ENCODE measurements around the gene INO80D. TPM values are rescaled to one million over a fixed set of nuclear protein-coding genes. Genes with fewer than 3 reads are reported as not detected.

INO80D gene
- total and polyA plus RNA-seq, 2 of the 13 experiments (the other 11 are each of a cell fraction or from before 2014, with no cell fraction given): 7.6 to 7.9 TPM

DNA sequence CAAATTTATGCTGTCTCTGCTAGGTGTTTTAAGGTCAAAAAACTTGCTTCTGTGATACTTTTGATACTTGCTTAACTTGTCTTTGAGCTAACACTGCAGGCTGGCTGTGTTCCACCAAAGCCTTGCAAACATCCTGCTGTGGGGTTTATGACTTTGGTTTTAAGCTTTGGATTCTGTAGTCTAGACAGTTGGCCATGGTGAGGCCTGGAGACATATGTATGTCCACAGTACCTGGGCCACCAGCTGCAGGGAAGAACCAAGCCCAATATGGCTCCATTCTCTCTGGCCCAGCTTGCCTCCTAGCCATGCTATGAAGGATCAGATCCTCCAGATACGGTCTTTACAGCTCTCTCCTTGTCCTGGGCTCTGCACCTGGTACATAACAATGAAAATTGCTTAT lies 113.9 kb downstream of the INO80D start (continued):
- TF ChIP-seq SMARCE1 (IDR thresholded peaks at IDR 0.05; ENCODE audit: borderline replicate concordance): no peak
- TF ChIP-seq, protein P1, sequence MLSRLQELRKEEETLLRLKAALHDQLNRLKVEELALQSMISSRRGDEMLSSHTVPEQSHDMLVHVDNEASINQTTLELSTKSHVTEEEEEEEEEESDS (CRISPR knock-in tag; IDR thresholded peaks at IDR 0.05; ENCODE audit: borderline replicate concordance): no peak
- TF ChIP-seq POLR2AphosphoS2 (IDR thresholded peaks at IDR 0.05; ENCODE audit: low read depth, low read length): no peak
- no peak for TF ChIP-seq DMAP1 (CRISPR knock-in tag; IDR thresholded peaks at IDR 0.05)
- 0 out of 2 replicates have a peak, but pooled peaks have one; percentile 18 for TF ChIP-seq CEBPG (CRISPR knock-in tag; IDR thresholded peaks at IDR 0.05)
- TF ChIP-seq HMG20B (CRISPR knock-in tag; conservative IDR thresholded peaks at IDR 0.05): no peak
- TF ChIP-seq, protein P2, sequence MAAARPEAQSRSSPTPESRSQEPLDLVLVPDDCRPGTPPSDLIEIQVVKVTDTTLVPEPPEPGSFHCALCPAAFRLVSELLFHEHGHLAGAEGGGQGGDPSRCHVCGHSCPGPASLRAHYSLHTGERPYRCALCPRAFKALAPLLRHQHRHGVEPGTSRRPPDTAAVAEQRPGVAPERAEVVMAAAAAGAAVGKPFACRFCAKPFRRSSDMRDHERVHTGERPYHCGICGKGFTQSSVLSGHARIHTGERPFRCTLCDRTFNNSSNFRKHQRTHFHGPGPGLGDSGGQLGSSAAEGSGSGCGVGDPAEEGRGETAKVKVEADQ (CRISPR knock-in tag; IDR thresholded peaks at IDR 0.05; ENCODE audit: borderline replicate concordance): peak; percentile 73; the same call in 1 of the 2 replicates
- peak; percentile 63; the same call in 1 of the 2 replicates for TF ChIP-seq ZFX (CRISPR knock-in tag; IDR thresholded peaks at IDR 0.05; ENCODE audit: low read depth)
- 0 out of 2 replicates have a peak, but pooled peaks have one; percentile 8 for TF ChIP-seq FOSL2 (CRISPR knock-in tag; IDR thresholded peaks at IDR 0.05)
- no peak for TF ChIP-seq KDM6A (CRISPR knock-in tag; IDR thresholded peaks at IDR 0.05; ENCODE audit: low read depth)
- TF ChIP-seq, protein P3, sequence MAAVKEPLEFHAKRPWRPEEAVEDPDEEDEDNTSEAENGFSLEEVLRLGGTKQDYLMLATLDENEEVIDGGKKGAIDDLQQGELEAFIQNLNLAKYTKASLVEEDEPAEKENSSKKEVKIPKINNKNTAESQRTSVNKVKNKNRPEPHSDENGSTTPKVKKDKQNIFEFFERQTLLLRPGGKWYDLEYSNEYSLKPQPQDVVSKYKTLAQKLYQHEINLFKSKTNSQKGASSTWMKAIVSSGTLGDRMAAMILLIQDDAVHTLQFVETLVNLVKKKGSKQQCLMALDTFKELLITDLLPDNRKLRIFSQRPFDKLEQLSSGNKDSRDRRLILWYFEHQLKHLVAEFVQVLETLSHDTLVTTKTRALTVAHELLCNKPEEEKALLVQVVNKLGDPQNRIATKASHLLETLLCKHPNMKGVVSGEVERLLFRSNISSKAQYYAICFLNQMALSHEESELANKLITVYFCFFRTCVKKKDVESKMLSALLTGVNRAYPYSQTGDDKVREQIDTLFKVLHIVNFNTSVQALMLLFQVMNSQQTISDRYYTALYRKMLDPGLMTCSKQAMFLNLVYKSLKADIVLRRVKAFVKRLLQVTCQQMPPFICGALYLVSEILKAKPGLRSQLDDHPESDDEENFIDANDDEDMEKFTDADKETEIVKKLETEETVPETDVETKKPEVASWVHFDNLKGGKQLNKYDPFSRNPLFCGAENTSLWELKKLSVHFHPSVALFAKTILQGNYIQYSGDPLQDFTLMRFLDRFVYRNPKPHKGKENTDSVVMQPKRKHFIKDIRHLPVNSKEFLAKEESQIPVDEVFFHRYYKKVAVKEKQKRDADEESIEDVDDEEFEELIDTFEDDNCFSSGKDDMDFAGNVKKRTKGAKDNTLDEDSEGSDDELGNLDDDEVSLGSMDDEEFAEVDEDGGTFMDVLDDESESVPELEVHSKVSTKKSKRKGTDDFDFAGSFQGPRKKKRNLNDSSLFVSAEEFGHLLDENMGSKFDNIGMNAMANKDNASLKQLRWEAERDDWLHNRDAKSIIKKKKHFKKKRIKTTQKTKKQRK (IDR thresholded peaks at IDR 0.05; ENCODE audit: low read length): no peak
- TF ChIP-seq TMF1 (CRISPR knock-in tag; IDR thresholded peaks at IDR 0.05; ENCODE audit: low read depth): no peak
- no peak; the same call in 1 of the 2 replicates for TF ChIP-seq EHMT2 (IDR thresholded peaks at IDR 0.05; ENCODE audit: borderline replicate concordance, low read depth, low read length)
- TF ChIP-seq, protein P4, sequence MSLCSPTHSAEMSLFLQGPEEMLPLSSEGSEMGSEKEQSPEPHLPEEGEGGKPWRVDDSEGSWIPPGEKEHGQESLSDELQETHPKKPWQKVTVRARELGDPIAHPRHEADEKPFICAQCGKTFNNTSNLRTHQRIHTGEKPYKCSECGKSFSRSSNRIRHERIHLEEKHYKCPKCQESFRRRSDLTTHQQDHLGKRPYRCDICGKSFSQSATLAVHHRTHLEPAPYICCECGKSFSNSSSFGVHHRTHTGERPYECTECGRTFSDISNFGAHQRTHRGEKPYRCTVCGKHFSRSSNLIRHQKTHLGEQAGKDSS (CRISPR knock-in tag; IDR thresholded peaks at IDR 0.05; ENCODE audit: borderline replicate concordance, low read depth): no peak
- TF ChIP-seq ZNF44 (CRISPR knock-in tag; IDR thresholded peaks at IDR 0.05): peak; percentile 75; the same call in 1 of the 2 replicates
- TF ChIP-seq, protein P5, sequence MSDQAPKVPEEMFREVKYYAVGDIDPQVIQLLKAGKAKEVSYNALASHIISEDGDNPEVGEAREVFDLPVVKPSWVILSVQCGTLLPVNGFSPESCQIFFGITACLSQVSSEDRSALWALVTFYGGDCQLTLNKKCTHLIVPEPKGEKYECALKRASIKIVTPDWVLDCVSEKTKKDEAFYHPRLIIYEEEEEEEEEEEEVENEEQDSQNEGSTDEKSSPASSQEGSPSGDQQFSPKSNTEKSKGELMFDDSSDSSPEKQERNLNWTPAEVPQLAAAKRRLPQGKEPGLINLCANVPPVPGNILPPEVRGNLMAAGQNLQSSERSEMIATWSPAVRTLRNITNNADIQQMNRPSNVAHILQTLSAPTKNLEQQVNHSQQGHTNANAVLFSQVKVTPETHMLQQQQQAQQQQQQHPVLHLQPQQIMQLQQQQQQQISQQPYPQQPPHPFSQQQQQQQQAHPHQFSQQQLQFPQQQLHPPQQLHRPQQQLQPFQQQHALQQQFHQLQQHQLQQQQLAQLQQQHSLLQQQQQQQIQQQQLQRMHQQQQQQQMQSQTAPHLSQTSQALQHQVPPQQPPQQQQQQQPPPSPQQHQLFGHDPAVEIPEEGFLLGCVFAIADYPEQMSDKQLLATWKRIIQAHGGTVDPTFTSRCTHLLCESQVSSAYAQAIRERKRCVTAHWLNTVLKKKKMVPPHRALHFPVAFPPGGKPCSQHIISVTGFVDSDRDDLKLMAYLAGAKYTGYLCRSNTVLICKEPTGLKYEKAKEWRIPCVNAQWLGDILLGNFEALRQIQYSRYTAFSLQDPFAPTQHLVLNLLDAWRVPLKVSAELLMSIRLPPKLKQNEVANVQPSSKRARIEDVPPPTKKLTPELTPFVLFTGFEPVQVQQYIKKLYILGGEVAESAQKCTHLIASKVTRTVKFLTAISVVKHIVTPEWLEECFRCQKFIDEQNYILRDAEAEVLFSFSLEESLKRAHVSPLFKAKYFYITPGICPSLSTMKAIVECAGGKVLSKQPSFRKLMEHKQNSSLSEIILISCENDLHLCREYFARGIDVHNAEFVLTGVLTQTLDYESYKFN (CRISPR knock-in tag; conservative IDR thresholded peaks at IDR 0.05): peak; percentile 25; the same call in 1 of the 2 replicates
- TF ChIP-seq ZNF136 (CRISPR knock-in tag; IDR thresholded peaks at IDR 0.05; ENCODE audit: low read depth): peak; percentile 68; the same call in 1 of the 2 replicates
- no peak for TF ChIP-seq ZNF567 (CRISPR knock-in tag; IDR thresholded peaks at IDR 0.05; ENCODE audit: borderline replicate concordance)
- TF ChIP-seq ATRX (CRISPR knock-in tag; IDR thresholded peaks at IDR 0.05; ENCODE audit: borderline replicate concordance): no peak
- no peak for TF ChIP-seq SIX1 (CRISPR knock-in tag; IDR thresholded peaks at IDR 0.05; ENCODE audit: borderline replicate concordance)

All from HepG2 (cell line).